WTC11 (cell line): Measurements from ENCODE around the gene SOAT2. TPM values are rescaled to one million over a fixed set of nuclear protein-coding genes. Genes with fewer than 3 reads are reported as not detected.
A peak's percentile ranks its signal among the peaks of the same experiment; 100 is the strongest.

ENCODE experiments used
- ATAC-seq: fragments of 200-7000 bp; cut with Tn5 transposase; 2 replicates; pipeline ENCODE4 v1.10.0; 2021; ENCODE audit warnings: mild to moderate bottlenecking, moderate library complexity
- CTCF ChIA-PET: fragments of 300-600 bp; sonication (Branson Sonifier 250); formaldehyde crosslinking; loops from one replicate; lab custom pipeline; 2021; ENCODE audit warnings: antibody characterized with exemption; lab: Charles Lee
- POLR2A ChIA-PET: fragments of 350-600 bp; sonication (Branson Sonifier 250); formaldehyde crosslinking; loops from one replicate; lab custom pipeline; 2021; ENCODE audit warnings: antibody characterized with exemption; lab: Charles Lee
- DNase-seq: peaks from one replicate; pipeline ENCODE4 v3.0.0; 2021; ENCODE audit warnings: low spot score
- H3K27ac Mint-ChIP-seq: 2 replicates; pipeline ENCODE4 v1.8.0; 2021; ENCODE audit warnings: mixed read lengths
- H3K27me3 Mint-ChIP-seq: 2 replicates; pipeline ENCODE4 v1.8.0; 2021; ENCODE audit warnings: low read depth, mild to moderate bottlenecking, moderate library complexity, mixed read lengths
- H3K36me3 Mint-ChIP-seq: 2 replicates; pipeline ENCODE4 v1.8.0; 2021; ENCODE audit warnings: mixed read lengths
- H3K4me1 Mint-ChIP-seq: 2 replicates; pipeline ENCODE4 v1.8.0; 2022; ENCODE audit warnings: mixed read lengths
- H3K4me3 Mint-ChIP-seq: 2 replicates; pipeline ENCODE4 v1.8.0; 2021; ENCODE audit warnings: mild to moderate bottlenecking, moderate library complexity, mixed read lengths
- H3K9me3 Mint-ChIP-seq: 2 replicates; pipeline ENCODE4 v1.8.0; 2021; ENCODE audit warnings: mixed read lengths
- ATF1 ChIP-seq: sonication (generic); formaldehyde crosslinking; IDR thresholded peaks from 2 replicates; pipeline ENCODE4 v1.8.1; 2023; ENCODE audit warnings: mild to moderate bottlenecking, moderate library complexity, missing genetic modification reagents
- ATF3 ChIP-seq: sonication (generic); formaldehyde crosslinking; conservative IDR thresholded peaks from 2 replicates; pipeline ENCODE4 v1.8.1; 2022; ENCODE audit warnings: mild to moderate bottlenecking, missing genetic modification reagents
- E2F4 ChIP-seq: sonication (generic); formaldehyde crosslinking; IDR thresholded peaks from 2 replicates; pipeline ENCODE4 v1.8.1; 2022; ENCODE audit warnings: low read depth, mild to moderate bottlenecking, moderate library complexity, missing genetic modification reagents, borderline replicate concordance
- ELF4 ChIP-seq: sonication (generic); formaldehyde crosslinking; IDR thresholded peaks from 2 replicates; pipeline ENCODE4 v1.8.1; 2022; ENCODE audit warnings: low read depth, mild to moderate bottlenecking, moderate library complexity, missing genetic modification reagents
- ETV6 ChIP-seq: sonication (generic); formaldehyde crosslinking; IDR thresholded peaks from 2 replicates; pipeline ENCODE4 v1.8.1; 2022; ENCODE audit warnings: mild to moderate bottlenecking, missing genetic modification reagents
- FOXP1 ChIP-seq: sonication (generic); formaldehyde crosslinking; IDR thresholded peaks from 2 replicates; pipeline ENCODE4 v1.8.0; 2022; ENCODE audit warnings: missing genetic modification reagents, mild to moderate bottlenecking, moderate library complexity, borderline replicate concordance
- GABPB1 ChIP-seq: sonication (generic); formaldehyde crosslinking; IDR thresholded peaks from 2 replicates; pipeline ENCODE4 v1.8.1; 2023; ENCODE audit warnings: mild to moderate bottlenecking, missing genetic modification reagents
- GRHL2 ChIP-seq: fragments of 250-450 bp; sonication (Bioruptor Pico); IDR thresholded peaks from 2 replicates; pipeline ENCODE4 v1.8.0; 2022; ENCODE audit warnings: mild to moderate bottlenecking, moderate library complexity; ENCODE audit not compliant: insufficient replicate concordance, severe bottlenecking
- HMGXB4 ChIP-seq: sonication (generic); formaldehyde crosslinking; IDR thresholded peaks from 2 replicates; pipeline ENCODE4 v1.8.1; 2023; ENCODE audit warnings: mild to moderate bottlenecking, moderate library complexity, missing genetic modification reagents
- IRF2 ChIP-seq: sonication (generic); formaldehyde crosslinking; IDR thresholded peaks from 2 replicates; pipeline ENCODE4 v1.8.0; 2022; ENCODE audit warnings: low read depth, missing genetic modification reagents, borderline replicate concordance
- MXD4 ChIP-seq: fragments of 250-450 bp; sonication (Bioruptor Pico); IDR thresholded peaks from 2 replicates; pipeline ENCODE4 v1.8.0; 2021; ENCODE audit warnings: mild to moderate bottlenecking, moderate library complexity, borderline replicate concordance
- MYBL2 ChIP-seq: sonication (generic); formaldehyde crosslinking; IDR thresholded peaks from 2 replicates; pipeline ENCODE4 v1.8.1; 2023; ENCODE audit warnings: mild to moderate bottlenecking, moderate library complexity, missing genetic modification reagents
- NFYB ChIP-seq: sonication (generic); formaldehyde crosslinking; conservative IDR thresholded peaks from 2 replicates; pipeline ENCODE4 v1.8.0; 2022; ENCODE audit warnings: low read depth, missing genetic modification reagents
- NR2C2 ChIP-seq: sonication (generic); formaldehyde crosslinking; IDR thresholded peaks from 2 replicates; pipeline ENCODE4 v1.8.0; 2022; ENCODE audit warnings: mild to moderate bottlenecking, missing genetic modification reagents
- SMAD4 ChIP-seq: sonication (generic); formaldehyde crosslinking; IDR thresholded peaks from 2 replicates; pipeline ENCODE4 v1.8.0; 2022; ENCODE audit warnings: mild to moderate bottlenecking, missing genetic modification reagents
- ZMAT4 ChIP-seq: fragments of 250-450 bp; sonication (Bioruptor Pico); IDR thresholded peaks from 2 replicates; pipeline ENCODE4 v1.9.0; 2021; ENCODE audit warnings: mild to moderate bottlenecking
- ZNF232 ChIP-seq: sonication (generic); formaldehyde crosslinking; IDR thresholded peaks from 2 replicates; pipeline ENCODE4 v1.8.0; 2022; ENCODE audit warnings: mild to moderate bottlenecking, missing genetic modification reagents
- ZNF512 ChIP-seq: sonication (generic); formaldehyde crosslinking; IDR thresholded peaks from 2 replicates; pipeline ENCODE4 v1.8.1; 2022; ENCODE audit warnings: missing genetic modification reagents, borderline replicate concordance
- total RNA-seq: library from RNA; stranded (reverse); gene quantifications from 3 replicates; pipeline ENCODE4 v1.2.3, GENCODE V29; 2021
- TF ChIP-seq, protein P1 (sequence below): fragments of 250-450 bp; sonication (Bioruptor Pico); conservative IDR thresholded peaks from 2 replicates; pipeline ENCODE4 v1.9.0; 2021; ENCODE audit warnings: mild to moderate bottlenecking
- TF ChIP-seq, protein P2 (sequence below): sonication (generic); formaldehyde crosslinking; IDR thresholded peaks from 2 replicates; pipeline ENCODE4 v1.8.0; 2022; ENCODE audit warnings: mild to moderate bottlenecking, missing genetic modification reagents
- TF ChIP-seq, protein P3 (sequence below): fragments of 250-450 bp; sonication (Bioruptor Pico); IDR thresholded peaks from 2 replicates; pipeline ENCODE4 v1.9.0; 2021; ENCODE audit warnings: moderate library complexity, mild to moderate bottlenecking, inconsistent platforms, borderline replicate concordance
- TF ChIP-seq, protein P4 (sequence below): sonication (generic); formaldehyde crosslinking; IDR thresholded peaks from 2 replicates; pipeline ENCODE4 v1.8.1; 2023; ENCODE audit warnings: mild to moderate bottlenecking, missing genetic modification reagents, moderate library complexity
- TF ChIP-seq, protein P5 (sequence below): sonication (generic); formaldehyde crosslinking; IDR thresholded peaks from 2 replicates; pipeline ENCODE4 v1.8.0; 2023; ENCODE audit warnings: missing genetic modification reagents

Gene SOAT2
- total RNA-seq, 1 experiment from 2014 or later = not detected

GRCh38 chr12:53152390-53152789, 49.1 kb downstream of the SOAT2 start:
- Mint-ChIP-seq H3K9me3 (no peaks in the 10 kb centered on the region), H3K36me3 (no peaks in the 10 kb centered on the region), H3K4me3 (no peak overlapping the region), H3K27ac (no peak overlapping the region), H3K27me3 (peaks cover 41% of the 10 kb centered on the region), H3K4me1 (peaks cover 3% of the 10 kb centered on the region; the same call in 1 of the 2 replicates)
- TF ChIP-seq ETV6 (no peak), MXD4 (CRISPR knock-in tag) (no peak)
- TF ChIP-seq, protein P1, sequence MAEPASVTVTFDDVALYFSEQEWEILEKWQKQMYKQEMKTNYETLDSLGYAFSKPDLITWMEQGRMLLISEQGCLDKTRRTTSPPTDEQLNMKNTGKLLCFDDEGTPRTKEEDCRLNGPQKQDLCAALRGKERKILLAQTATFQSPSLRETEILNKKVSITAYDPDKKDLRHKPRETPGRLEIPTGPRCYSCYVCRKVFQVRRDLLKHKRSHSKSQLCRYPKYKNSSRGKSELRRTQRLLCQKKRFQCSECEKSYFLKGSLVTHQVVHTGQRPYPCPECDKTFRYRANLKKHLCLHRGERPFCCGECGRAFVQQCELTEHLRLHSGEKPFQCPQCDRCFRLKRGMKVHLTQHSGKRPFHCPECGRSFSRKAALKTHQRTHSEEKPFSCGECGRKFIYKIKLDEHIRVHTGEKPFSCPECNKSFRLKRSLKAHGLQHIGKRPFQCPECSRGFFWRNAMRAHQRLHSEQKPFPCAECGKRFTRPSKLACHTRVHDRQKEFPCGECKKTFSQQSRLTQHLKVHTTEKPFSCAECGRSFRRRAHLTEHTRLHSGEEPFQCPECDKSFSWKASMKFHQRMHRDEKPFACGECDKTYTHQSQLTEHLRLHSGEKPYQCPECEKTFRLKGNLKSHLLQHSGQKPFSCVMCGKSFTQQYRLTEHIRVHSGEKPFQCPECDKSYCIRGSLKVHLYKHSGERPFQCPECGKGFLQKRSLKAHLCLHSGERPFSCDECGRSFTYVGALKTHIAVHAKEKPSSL (CRISPR knock-in tag) = no peak
- POLR2A ChIA-PET = no interaction called here
- no peak for DNase-seq
- CTCF ChIA-PET = interaction anchor here (1.2 to 1.6 kb wide), 2 partner anchors 8 to 169 kb away, joined by 3 read pairs; partner anchors contain the start of gene AAAS
- no peak for ATAC-seq

GRCh38 chr12:53159195-53159839, 56.0 kb downstream of the SOAT2 start:
- Mint-ChIP-seq H3K27me3 (peaks cover 63% of the 10 kb centered on the region), H3K4me3 (peak overlapping the region; percentile 50), H3K4me1 (peaks cover 5% of the 10 kb centered on the region), H3K36me3 (no peaks in the 10 kb centered on the region), H3K27ac (no peak overlapping the region), H3K9me3 (no peaks in the 10 kb centered on the region)
- POLR2A ChIA-PET = interaction anchor here (0.5 to 0.9 kb wide), 2 partner anchors 136 to 311 kb away, joined by 3 to 11 read pairs; partner anchors contain the start of gene PFDN5
- peak; percentile 95 for ATAC-seq
- DNase-seq = peak; percentile 95
- CTCF ChIA-PET = interaction anchor here (0.5 to 5.7 kb wide), 68 partner anchors 8 to 1003 kb away, joined by 3 to 106 read pairs (median 5); partner anchors contain the start of genes AAAS, CSAD, ESPL1 and IGFBP6
- TF ChIP-seq, protein P2, sequence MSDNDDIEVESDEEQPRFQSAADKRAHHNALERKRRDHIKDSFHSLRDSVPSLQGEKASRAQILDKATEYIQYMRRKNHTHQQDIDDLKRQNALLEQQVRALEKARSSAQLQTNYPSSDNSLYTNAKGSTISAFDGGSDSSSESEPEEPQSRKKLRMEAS (CRISPR knock-in tag) = peak; percentile 77; the same call in 1 of the 2 replicates
- TF ChIP-seq, protein P3, sequence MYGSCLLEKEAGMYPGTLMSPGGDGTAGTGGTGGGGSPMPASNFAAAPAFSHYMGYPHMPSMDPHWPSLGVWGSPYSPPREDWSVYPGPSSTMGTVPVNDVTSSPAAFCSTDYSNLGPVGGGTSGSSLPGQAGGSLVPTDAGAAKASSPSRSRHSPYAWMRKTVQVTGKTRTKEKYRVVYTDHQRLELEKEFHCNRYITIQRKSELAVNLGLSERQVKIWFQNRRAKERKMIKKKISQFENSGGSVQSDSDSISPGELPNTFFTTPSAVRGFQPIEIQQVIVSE (CRISPR knock-in tag) = no peak
- TF ChIP-seq, protein P4, sequence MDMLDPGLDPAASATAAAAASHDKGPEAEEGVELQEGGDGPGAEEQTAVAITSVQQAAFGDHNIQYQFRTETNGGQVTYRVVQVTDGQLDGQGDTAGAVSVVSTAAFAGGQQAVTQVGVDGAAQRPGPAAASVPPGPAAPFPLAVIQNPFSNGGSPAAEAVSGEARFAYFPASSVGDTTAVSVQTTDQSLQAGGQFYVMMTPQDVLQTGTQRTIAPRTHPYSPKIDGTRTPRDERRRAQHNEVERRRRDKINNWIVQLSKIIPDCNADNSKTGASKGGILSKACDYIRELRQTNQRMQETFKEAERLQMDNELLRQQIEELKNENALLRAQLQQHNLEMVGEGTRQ = no peak
- TF ChIP-seq SMAD4 (CRISPR knock-in tag) (no peak), ATF1 (CRISPR knock-in tag) (no peak), NR2C2 (CRISPR knock-in tag) (no peak), ZNF512 (CRISPR knock-in tag) (no peak), MYBL2 (no peak), ATF3 (CRISPR knock-in tag) (peak; percentile 84), FOXP1 (CRISPR knock-in tag) (no peak), GABPB1 (CRISPR knock-in tag) (peak; percentile 98), IRF2 (CRISPR knock-in tag) (no peak), ELF4 (CRISPR knock-in tag) (no peak), NFYB (CRISPR knock-in tag) (no peak), GRHL2 (CRISPR knock-in tag) (no peak), E2F4 (CRISPR knock-in tag) (no peak), HMGXB4 (CRISPR knock-in tag) (no peak), ZMAT4 (no peak), ZNF232 (CRISPR knock-in tag) (no peak)
- TF ChIP-seq, protein P5, sequence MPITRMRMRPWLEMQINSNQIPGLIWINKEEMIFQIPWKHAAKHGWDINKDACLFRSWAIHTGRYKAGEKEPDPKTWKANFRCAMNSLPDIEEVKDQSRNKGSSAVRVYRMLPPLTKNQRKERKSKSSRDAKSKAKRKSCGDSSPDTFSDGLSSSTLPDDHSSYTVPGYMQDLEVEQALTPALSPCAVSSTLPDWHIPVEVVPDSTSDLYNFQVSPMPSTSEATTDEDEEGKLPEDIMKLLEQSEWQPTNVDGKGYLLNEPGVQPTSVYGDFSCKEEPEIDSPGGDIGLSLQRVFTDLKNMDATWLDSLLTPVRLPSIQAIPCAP (CRISPR knock-in tag) = no peak
